OCI-LY7 (cell line): ENCODE measurements around the gene FCRL6.

ENCODE experiments used
- CTCF ChIP-seq: fragments of 200-600 bp; sonication (generic); conservative IDR thresholded peaks from 2 replicates; pipeline ENCODE4 v1.5.1; 2014; ENCODE audit warnings: mild to moderate bottlenecking, antibody characterized with exemption, low read length, moderate library complexity, mixed read lengths
- EZH2phosphoT487 ChIP-seq: fragments of 200-600 bp; sonication (generic); IDR thresholded peaks from 2 replicates; pipeline ENCODE4 v1.6.1; 2018; ENCODE audit warnings: low read depth, borderline replicate concordance, mild to moderate bottlenecking, mixed run types, antibody characterized with exemption, low read length, moderate library complexity, mixed read lengths

DNA sequence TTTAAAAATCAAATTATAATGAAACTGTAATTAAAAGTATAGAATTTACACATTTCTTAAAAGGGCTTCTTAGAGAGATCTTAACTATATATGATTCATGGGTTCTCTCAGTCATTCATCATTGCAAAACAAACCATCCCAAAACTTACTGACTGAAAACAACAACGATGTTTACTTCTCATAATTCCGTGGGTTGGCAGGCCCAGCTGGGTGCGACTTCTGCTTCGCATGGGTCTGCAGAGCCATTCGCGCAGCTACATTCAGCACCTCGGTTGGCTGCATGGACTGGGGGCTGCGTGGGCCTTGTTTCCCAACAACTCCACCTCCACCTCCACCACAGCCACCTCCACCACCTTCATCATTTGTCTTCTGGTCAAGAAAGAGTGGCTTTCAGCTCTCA is 28.6 kb downstream of the FCRL6 start:
- TF ChIP-seq EZH2phosphoT487 = no peak
- no peak for TF ChIP-seq CTCF
